PC-3 (cell line): ENCODE results near the gene CRIM1. TPM values are rescaled to one million over a fixed set of nuclear protein-coding genes. Genes with fewer than 3 reads are reported as not detected.

ENCODE experiments used
- ATAC-seq: fragments of 200-7000 bp; cut with Tn5 transposase; 2 replicates; pipeline ENCODE4 v1.9.1; 2020; ENCODE audit warnings: mild to moderate bottlenecking, moderate library complexity
- BruUV-seq: library from RNA; stranded (reverse); fragments of 400-500 nt; replicated peaks from 2 replicates; lab custom pipeline; 2021; lab: Mats Ljungman, UMichigan
- CTCF ChIA-PET: fragments of 300-600 bp; sonication (Branson Sonifier 250); formaldehyde crosslinking; loops from one replicate; lab custom pipeline; 2022; ENCODE audit warnings: antibody characterized with exemption; lab: Charles Lee
- POLR2A ChIA-PET: fragments of 300-600 bp; sonication (Branson Sonifier 250); formaldehyde crosslinking; loops from one replicate; lab custom pipeline; 2022; ENCODE audit warnings: antibody characterized with exemption; ENCODE audit not compliant: unreplicated experiment; lab: Charles Lee
- DNase-seq: peaks from one replicate; pipeline ENCODE4 v3.0.0-alpha.2; 2015
- H2AFZ ChIP-seq: fragments of 300-600 bp; sonication (generic); 2 replicates; pipeline ENCODE4 v1.6.0; 2016; ENCODE audit warnings: antibody characterized with exemption, low read length
- H3F3A ChIP-seq: fragments of 300-600 bp; sonication (generic); one replicate; pipeline ENCODE4 v1.6.0; 2017; ENCODE audit warnings: antibody characterized with exemption, low read length, control low read depth, mild to moderate bottlenecking; ENCODE audit not compliant: unreplicated experiment
- H3K27ac ChIP-seq: fragments of 300-600 bp; sonication (generic); 2 replicates; pipeline ENCODE4 v1.5.1; 2016; ENCODE audit warnings: mild to moderate bottlenecking, low read length
- H3K27me3 ChIP-seq: fragments of 300-600 bp; sonication (generic); 2 replicates; pipeline ENCODE4 v1.6.1; 2016; ENCODE audit warnings: low read length, mixed read lengths
- H3K36me3 ChIP-seq: fragments of 300-600 bp; sonication (generic); 2 replicates; pipeline ENCODE4 v1.6.1; 2016; ENCODE audit warnings: low read depth, mixed run types, low read length, mixed read lengths
- H3K4me1 ChIP-seq: fragments of 300-600 bp; sonication (generic); 2 replicates; pipeline ENCODE4 v1.5.1; 2016; ENCODE audit warnings: low read length; ENCODE audit not compliant: insufficient read depth
- H3K4me2 ChIP-seq: fragments of 300-600 bp; sonication (generic); 2 replicates; pipeline ENCODE4 v1.6.0; 2016; ENCODE audit warnings: low read length
- H3K4me3 ChIP-seq: fragments of 300-600 bp; sonication (generic); 2 replicates; pipeline ENCODE4 v1.5.1; 2016; ENCODE audit warnings: mild to moderate bottlenecking, low read length, mixed read lengths
- H3K79me2 ChIP-seq: fragments of 300-600 bp; sonication (generic); 2 replicates; pipeline ENCODE4 v1.6.1; 2017; ENCODE audit warnings: low read length, mixed read lengths
- H3K9ac ChIP-seq: fragments of 300-600 bp; sonication (generic); 2 replicates; pipeline ENCODE4 v1.6.0; 2016; ENCODE audit warnings: mild to moderate bottlenecking, low read length
- H3K9me2 ChIP-seq: fragments of 300-600 bp; sonication (generic); replicated peaks from 2 replicates; pipeline ENCODE4 v1.6.1; 2016; ENCODE audit warnings: mixed run types, low read length, mixed read lengths
- H3K9me3 ChIP-seq: fragments of 300-600 bp; sonication (generic); 2 replicates; pipeline ENCODE4 v1.6.1; 2016; ENCODE audit warnings: low read length, mixed read lengths
- H4K20me1 ChIP-seq: fragments of 300-600 bp; sonication (generic); 2 replicates; pipeline ENCODE4 v1.6.1; 2016; ENCODE audit warnings: low read length, mixed read lengths
- CTCF ChIP-seq: fragments of 300-600 bp; sonication (generic); conservative IDR thresholded peaks from 2 replicates; pipeline ENCODE4 v1.5.1; 2017; ENCODE audit warnings: antibody characterized with exemption, low read depth, mild to moderate bottlenecking, low read length
- EZH2 ChIP-seq: fragments of 300-600 bp; sonication (generic); IDR thresholded peaks from one replicate; pipeline ENCODE4 v1.6.1; 2017; ENCODE audit warnings: antibody characterized with exemption, mild to moderate bottlenecking, low read length; ENCODE audit not compliant: unreplicated experiment
- EZH2phosphoT487 ChIP-seq: fragments of 300-600 bp; sonication (generic); IDR thresholded peaks from 2 replicates; pipeline ENCODE4 v1.6.1; 2018; ENCODE audit warnings: mild to moderate bottlenecking, antibody characterized with exemption, low read length, borderline replicate concordance
- intact Hi-C: fragments of 100-400 bp; cut with micrococcal nuclease; formaldehyde crosslinking; loops from 2 replicates; pipeline ENCODE4 v1.9.0; 2023
- total RNA-seq: library from RNA; depleted of rRNA; stranded (reverse); fragments of >200 nt; gene quantifications from 2 replicates; pipeline ENCODE4 v1.2.3, GENCODE V29; 2014

CRIM1 gene
- total RNA-seq, 1 experiment from 2014 or later, result 70.7 TPM

DNA sequence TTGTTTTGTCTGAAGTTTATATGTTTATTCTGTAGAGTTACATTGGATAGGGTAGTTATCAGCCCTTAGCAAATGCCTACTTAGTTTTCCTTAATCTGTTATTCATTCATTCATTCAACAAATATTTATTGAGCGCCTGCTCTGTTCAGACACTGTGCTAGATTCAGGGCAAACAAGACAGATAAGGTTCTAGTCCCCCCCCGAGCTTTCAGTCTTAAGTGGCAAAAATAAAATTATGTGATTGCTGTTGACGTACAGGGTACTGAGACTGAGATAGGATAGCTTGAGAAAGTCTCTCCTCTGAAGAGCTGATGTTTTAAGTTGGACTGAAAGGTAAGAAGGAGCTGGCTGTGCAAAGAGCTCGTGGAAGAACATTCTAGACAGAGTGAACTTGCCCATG is 58.7 kb downstream of the CRIM1 start:
- BruUV-seq, result no TSS peak
- H3K27me3 ChIP-seq, result no peaks in the 10 kb centered on the region
- intact Hi-C loops, result no loop called here
- H3K9ac ChIP-seq, result no peak overlapping the region
- CTCF ChIA-PET, result no interaction called here
- no peak overlapping the region for H3K4me2 ChIP-seq
- DNase-seq, result no peak
- H3F3A ChIP-seq, result no peaks in the 10 kb centered on the region
- H2AFZ ChIP-seq, result no peak overlapping the region
- H4K20me1 ChIP-seq, result peaks cover 11% of the 10 kb centered on the region; the same call in 1 of the 2 replicates
- H3K79me2 ChIP-seq, result peaks cover 98% of the 10 kb centered on the region
- no peaks in the 10 kb centered on the region for H3K9me3 ChIP-seq
- no peak overlapping the region for H3K27ac ChIP-seq
- no peaks in the 10 kb centered on the region for H3K9me2 ChIP-seq
- ATAC-seq, result no peak
- H3K36me3 ChIP-seq, result no peaks in the 10 kb centered on the region
- POLR2A ChIA-PET, result no interaction called here
- TF ChIP-seq EZH2, result no peak
- no peak for TF ChIP-seq CTCF
- TF ChIP-seq EZH2phosphoT487, result no peak
- peaks cover 11% of the 10 kb centered on the region for H3K4me1 ChIP-seq
- no peak overlapping the region for H3K4me3 ChIP-seq

- CTCF ChIA-PET, result no interaction called here
- H3K27ac ChIP-seq, result no peak overlapping the region
- H3K4me1 ChIP-seq, result peaks cover 11% of the 10 kb centered on the region
Measured at GRCh38 chr2:36415381-36416022, 59.9 kb downstream of the CRIM1 start.

More at GRCh38 chr2:36415381-36416022, 59.9 kb downstream of the CRIM1 start:
- Histone ChIP-seq H3K9me2 (no peaks in the 10 kb centered on the region), H3K27me3 (no peaks in the 10 kb centered on the region), H3K4me3 (no peak overlapping the region), H3K36me3 (no peaks in the 10 kb centered on the region), H3K9ac (no peak overlapping the region), H4K20me1 (peaks cover 14% of the 10 kb centered on the region; the same call in 1 of the 2 replicates), H3K79me2 (peaks cover 98% of the 10 kb centered on the region), H3K4me2 (no peak overlapping the region), H3K9me3 (no peaks in the 10 kb centered on the region), H2AFZ (no peak overlapping the region), H3F3A (no peaks in the 10 kb centered on the region)
- no TSS peak for BruUV-seq
- intact Hi-C loops, result no loop called here
- DNase-seq (no peak), ATAC-seq (no peak)
- TF ChIP-seq EZH2 (no peak), CTCF (no peak), EZH2phosphoT487 (no peak)
- POLR2A ChIA-PET, result no interaction called here
